ENCODE results near the gene SIVA1.

- TF ChIP-seq, protein P1, sequence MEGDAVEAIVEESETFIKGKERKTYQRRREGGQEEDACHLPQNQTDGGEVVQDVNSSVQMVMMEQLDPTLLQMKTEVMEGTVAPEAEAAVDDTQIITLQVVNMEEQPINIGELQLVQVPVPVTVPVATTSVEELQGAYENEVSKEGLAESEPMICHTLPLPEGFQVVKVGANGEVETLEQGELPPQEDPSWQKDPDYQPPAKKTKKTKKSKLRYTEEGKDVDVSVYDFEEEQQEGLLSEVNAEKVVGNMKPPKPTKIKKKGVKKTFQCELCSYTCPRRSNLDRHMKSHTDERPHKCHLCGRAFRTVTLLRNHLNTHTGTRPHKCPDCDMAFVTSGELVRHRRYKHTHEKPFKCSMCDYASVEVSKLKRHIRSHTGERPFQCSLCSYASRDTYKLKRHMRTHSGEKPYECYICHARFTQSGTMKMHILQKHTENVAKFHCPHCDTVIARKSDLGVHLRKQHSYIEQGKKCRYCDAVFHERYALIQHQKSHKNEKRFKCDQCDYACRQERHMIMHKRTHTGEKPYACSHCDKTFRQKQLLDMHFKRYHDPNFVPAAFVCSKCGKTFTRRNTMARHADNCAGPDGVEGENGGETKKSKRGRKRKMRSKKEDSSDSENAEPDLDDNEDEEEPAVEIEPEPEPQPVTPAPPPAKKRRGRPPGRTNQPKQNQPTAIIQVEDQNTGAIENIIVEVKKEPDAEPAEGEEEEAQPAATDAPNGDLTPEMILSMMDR (IDR thresholded peaks at IDR 0.05 in 4 of 5, conservative IDR thresholded peaks at IDR 0.05 in 1 of 5), result no peak
- no peak for TF ChIP-seq POLR2A (IDR thresholded peaks at IDR 0.05)
These were observed 24.2 kb downstream of the SIVA1 start for GRCh38 chr14:104776961-104777807.
